H1 (cell line): Measurements from ENCODE around the gene OR2H1. TPM values are rescaled to one million over a fixed set of nuclear protein-coding genes. Genes with fewer than 3 reads are reported as not detected.

ENCODE experiments used
- CTCF ChIA-PET: fragments of 300-600 bp; sonication (Branson Sonifier 250); formaldehyde crosslinking; loops from one replicate; lab custom pipeline; 2021; ENCODE audit not compliant: partially characterized antibody; lab: Charles Lee
- POLR2A ChIA-PET: fragments of 300-600 bp; sonication (Branson Sonifier 250); formaldehyde crosslinking; loops from one replicate; lab custom pipeline; 2021; ENCODE audit warnings: inconsistent platforms; ENCODE audit not compliant: partially characterized antibody; lab: Charles Lee
- DNase-seq, 2 experiments: peaks; one replicate each; pipeline versions ENCODE4 v3.0.0 to v3.0.0-alpha.2; 2010 to 2022; ENCODE audit warnings: low spot score in 2 of 2, low read depth in 1 of 2, mixed read lengths in 1 of 2
- FAIRE-seq: peaks from 2 replicates; lab custom pipeline; 2011; peaks lifted over from hg19 to GRCh38; lab: Jason Lieb, UNC
- H2AFZ ChIP-seq: 2 replicates; pipeline ENCODE4 v1.8.1; 2012; ENCODE audit warnings: low read length, inconsistent platforms
- H2AK5ac ChIP-seq: 2 replicates; pipeline ENCODE4 v1.6.1; 2013; ENCODE audit warnings: low read depth, low read length
- H2BK120ac ChIP-seq: replicated peaks from 2 replicates; pipeline ENCODE3; 2013; ENCODE audit warnings: low read depth, low read length, inconsistent platforms
- H2BK12ac ChIP-seq: 2 replicates; pipeline ENCODE4 v1.6.1; 2013; ENCODE audit warnings: low read depth, low read length
- H2BK15ac ChIP-seq: 2 replicates; pipeline ENCODE4 v1.6.1; 2013; ENCODE audit warnings: low read length
- H2BK20ac ChIP-seq: 2 replicates; pipeline ENCODE4 v1.6.1; 2013; ENCODE audit warnings: low read length
- H2BK5ac ChIP-seq: 2 replicates; pipeline ENCODE4 v1.6.1; 2013; ENCODE audit warnings: low read depth, low read length
- H3K14ac ChIP-seq: 2 replicates; pipeline ENCODE4 v1.6.1; 2013; ENCODE audit warnings: inconsistent platforms; ENCODE audit not compliant: insufficient read length
- H3K18ac ChIP-seq: 2 replicates; pipeline ENCODE4 v1.6.1; 2013; ENCODE audit warnings: low read length; ENCODE audit errors: extremely low read depth
- H3K23ac ChIP-seq: 2 replicates; pipeline ENCODE4 v1.6.1; 2013; ENCODE audit warnings: inconsistent platforms; ENCODE audit not compliant: insufficient read length
- H3K23me2 ChIP-seq: 2 replicates; pipeline ENCODE4 v1.6.1; 2013; ENCODE audit warnings: low read depth, low read length
- H3K27ac ChIP-seq: 2 replicates; pipeline ENCODE4 v1.6.1; 2011; ENCODE audit warnings: low read depth, low read length, inconsistent platforms
- H3K27me3 ChIP-seq, 4 experiments: replicated peaks in 1 of 4; 1 replicate in 1 of 4; 2 replicates in 3 of 4; pipeline versions ENCODE4 v1.6.1 to v1.8.1; 2011 to 2013; ENCODE audit warnings: low read length in 3 of 4, mild to moderate bottlenecking in 3 of 4, inconsistent platforms in 2 of 4, mixed read lengths in 2 of 4, moderate library complexity in 1 of 4; ENCODE audit not compliant: control insufficient read depth in 3 of 4, insufficient read depth in 3 of 4; ENCODE audit errors: extremely low read depth in 1 of 4
- H3K36me3 ChIP-seq, 4 experiments: 2 replicates each; pipeline versions ENCODE4 v1.6.1 to v1.8.1; 2011 to 2013; ENCODE audit warnings: mild to moderate bottlenecking in 4 of 4, low read length in 3 of 4, moderate library complexity in 2 of 4, control low read depth in 1 of 4, inconsistent platforms in 1 of 4; ENCODE audit not compliant: insufficient read depth in 4 of 4, control insufficient read depth in 2 of 4
- H3K4ac ChIP-seq: replicated peaks from 2 replicates; pipeline ENCODE3; 2013; ENCODE audit warnings: low read length, low read depth, mixed read lengths, inconsistent platforms; ENCODE audit not compliant: insufficient read length
- H3K4me1 ChIP-seq, 4 experiments: replicated peaks in 1 of 4; 1 replicate in 1 of 4; 2 replicates in 3 of 4; pipeline versions ENCODE4 v1.6.1 to v1.8.1; 2011 to 2013; ENCODE audit warnings: low read length in 3 of 4, inconsistent platforms in 2 of 4, mixed read lengths in 1 of 4; ENCODE audit not compliant: insufficient read depth in 4 of 4, control insufficient read depth in 3 of 4
- H3K4me2 ChIP-seq, 2 experiments: 2 replicates each; pipeline versions ENCODE4 v1.6.1 to v1.8.1; 2011 to 2013; ENCODE audit warnings: low read depth in 2 of 2, low read length in 2 of 2, control low read depth in 1 of 2, inconsistent platforms in 1 of 2, mild to moderate bottlenecking in 1 of 2; ENCODE audit not compliant: insufficient read depth in 1 of 2
- H3K4me3 ChIP-seq, 4 experiments: fragments of 200-600, 300-600 bp in 1 of 4; sonication (generic), shearing (Covaris generic), sonication (Bioruptor Twin) in 1 of 4; 2 replicates each; pipeline versions ENCODE4 v1.5.1 to v1.8.1; 2011 to 2016; ENCODE audit warnings: low read length in 4 of 4, low read depth in 3 of 4, control low read depth in 2 of 4, inconsistent platforms in 2 of 4, mild to moderate bottlenecking in 2 of 4, mixed read lengths in 1 of 4, moderate library complexity in 1 of 4; ENCODE audit not compliant: insufficient read depth in 2 of 4; ENCODE audit errors: extremely low read depth in 1 of 4
- H3K56ac ChIP-seq: replicated peaks from 2 replicates; pipeline ENCODE3; 2013; ENCODE audit warnings: low read depth, mild to moderate bottlenecking, mixed read lengths, low read length, inconsistent platforms; ENCODE audit not compliant: insufficient read length
- H3K79me1 ChIP-seq: 2 replicates; pipeline ENCODE4 v1.6.1; 2013; ENCODE audit warnings: low read depth, low read length, control low read depth
- H3K79me2 ChIP-seq, 2 experiments: 2 replicates each; pipeline versions ENCODE4 v1.6.1 to v1.8.1; 2012 to 2013; ENCODE audit warnings: low read length in 2 of 2, mild to moderate bottlenecking in 2 of 2, inconsistent platforms in 1 of 2; ENCODE audit not compliant: insufficient read depth in 2 of 2, control insufficient read depth in 1 of 2
- H3K9ac ChIP-seq, 4 experiments: replicated peaks in 1 of 4; 1 replicate in 1 of 4; 2 replicates in 3 of 4; pipeline versions ENCODE4 v1.6.1 to v1.8.1; 2011 to 2013; ENCODE audit warnings: low read depth in 3 of 4, low read length in 3 of 4, control low read depth in 2 of 4, mild to moderate bottlenecking in 2 of 4, moderate library complexity in 2 of 4, inconsistent platforms in 1 of 4; ENCODE audit errors: extremely low read depth in 1 of 4
- H3K9me3 ChIP-seq, 2 experiments: 2 replicates each; pipeline versions ENCODE4 v1.6.1 to v1.8.1; 2012 to 2013; ENCODE audit warnings: mild to moderate bottlenecking in 2 of 2, moderate library complexity in 2 of 2, control low read depth in 1 of 2, inconsistent platforms in 1 of 2, low read depth in 1 of 2, low read length in 1 of 2, mixed read lengths in 1 of 2; ENCODE audit not compliant: insufficient read depth in 2 of 2
- H4K20me1 ChIP-seq, 2 experiments: replicated peaks in 1 of 2; 2 replicates each; pipeline versions ENCODE3 to v1.8.1; 2011 to 2013; ENCODE audit warnings: inconsistent platforms in 2 of 2, low read length in 2 of 2, mild to moderate bottlenecking in 1 of 2; ENCODE audit not compliant: insufficient read depth in 2 of 2, control insufficient read depth in 1 of 2
- H4K5ac ChIP-seq: 2 replicates; pipeline ENCODE4 v1.6.1; 2013; ENCODE audit warnings: low read length, low read depth, mixed read lengths, inconsistent platforms; ENCODE audit not compliant: insufficient read length
- H4K8ac ChIP-seq: 2 replicates; pipeline ENCODE4 v1.8.0; 2013; ENCODE audit warnings: mild to moderate bottlenecking, moderate library complexity, low read length, inconsistent platforms; ENCODE audit not compliant: insufficient read depth; ENCODE audit errors: extremely low read depth
- H4K91ac ChIP-seq: replicated peaks from 2 replicates; pipeline ENCODE3; 2013; ENCODE audit warnings: low read length, mixed read lengths, inconsistent platforms; ENCODE audit not compliant: insufficient read length
- ASH2L ChIP-seq: fragments of 200-600, 300-600 bp; sonication (generic); IDR thresholded peaks from one replicate; pipeline ENCODE4 v1.7.1; 2017; ENCODE audit warnings: low read length
- CTBP2 ChIP-seq: IDR thresholded peaks from 2 replicates; pipeline ENCODE4 v1.7.0; 2011; ENCODE audit warnings: borderline replicate concordance, mild to moderate bottlenecking, moderate library complexity, mixed read lengths, low read length; ENCODE audit not compliant: insufficient read depth, insufficient read length
- EZH2 ChIP-seq: fragments of 200-600 bp; sonication (generic); IDR thresholded peaks from 2 replicates; pipeline ENCODE4 v1.7.1; 2012; ENCODE audit warnings: low read depth, mild to moderate bottlenecking, moderate library complexity, low read length, inconsistent platforms; ENCODE audit not compliant: severe bottlenecking
- GABPA ChIP-seq: IDR thresholded peaks from 2 replicates; pipeline ENCODE4 v1.6.1; 2011; ENCODE audit warnings: mild to moderate bottlenecking, low read length, moderate library complexity, borderline replicate concordance; ENCODE audit not compliant: insufficient read depth
- NANOG ChIP-seq: IDR thresholded peaks from 2 replicates; pipeline ENCODE4 v1.6.1; 2011; ENCODE audit warnings: low read length, low read depth, mild to moderate bottlenecking, inconsistent platforms; ENCODE audit not compliant: insufficient read depth, poor library complexity, severe bottlenecking
- RFX5 ChIP-seq: IDR thresholded peaks from 2 replicates; pipeline ENCODE4 v1.6.1; 2011; ENCODE audit warnings: low read depth, low read length, improper control_type of control experiment, borderline replicate concordance
- SP2 ChIP-seq: IDR thresholded peaks from 2 replicates; pipeline ENCODE4 v1.6.1; 2012; ENCODE audit warnings: mild to moderate bottlenecking, low read length, inconsistent platforms
- SP4 ChIP-seq: IDR thresholded peaks from 2 replicates; pipeline ENCODE4 v1.6.1; 2012; ENCODE audit warnings: low read length, inconsistent platforms
- WGBS, 2 experiments: shearing (Covaris generic) in 1 of 2; methylation state at CpG; one replicate each; pipeline versions ENCODE4 v1.1.6 to v1.1.7; 2013 to 2015; ENCODE audit warnings: low lambda C conversion rate in 2 of 2, mixed read lengths in 2 of 2, inconsistent platforms in 1 of 2, low coverage in 1 of 2, missing lambda C conversion rate in 1 of 2; ENCODE audit not compliant: insufficient replicate concordance in 2 of 2, insufficient coverage in 1 of 2, insufficient read length in 1 of 2; ENCODE audit errors: extremely low coverage in 1 of 2, missing lambda C conversion rate in 1 of 2; 5-methylcytosine and 5-hydroxymethylcytosine counted together
- polyA plus RNA-seq, 7 experiments: library from polyadenylated mRNA; depleted of rRNA in 3 of 7; stranded (reverse) in 5 of 7; unstranded in 2 of 7; fragments of >200 nt in 5 of 7; fragments of 200-250 nt in 2 of 7; gene quantifications; 1 replicate in 5 of 7; 2 replicates in 1 of 7; 4 replicates in 1 of 7; pipeline versions ENCODE4 v1.2.1 to v1.2.3, GENCODE V29; 2011 to 2013; ENCODE audit warnings: missing spikeins in 2 of 7, mixed read lengths in 2 of 7
- total RNA-seq: library from RNA; stranded (reverse); fragmentation: NEBNext Ultra II Directional; extraction: Animal tissue kit (Norgen Biotek cat#: 25700); gene quantifications from 2 replicates; pipeline ENCODE4 v1.2.1, GENCODE V29; 2021
- TF ChIP-seq, protein P1 (sequence below): IDR thresholded peaks from 2 replicates; pipeline ENCODE4 v1.6.1; 2012; ENCODE audit warnings: inconsistent platforms
- TF ChIP-seq, protein P2 (sequence below): IDR thresholded peaks from 2 replicates; pipeline ENCODE4 v1.6.1; 2011; ENCODE audit warnings: low read length, improper control_type of control experiment
- TF ChIP-seq, protein P3 (sequence below): IDR thresholded peaks from 2 replicates; pipeline ENCODE4 v1.6.1; 2011; ENCODE audit warnings: low read depth, mild to moderate bottlenecking, low read length; ENCODE audit not compliant: insufficient read depth

Gene OR2H1
- total and polyA plus RNA-seq, 2 of the 8 experiments (the other 6 are each of a cell fraction or from before 2014, with no cell fraction given), result not detected

DNA sequence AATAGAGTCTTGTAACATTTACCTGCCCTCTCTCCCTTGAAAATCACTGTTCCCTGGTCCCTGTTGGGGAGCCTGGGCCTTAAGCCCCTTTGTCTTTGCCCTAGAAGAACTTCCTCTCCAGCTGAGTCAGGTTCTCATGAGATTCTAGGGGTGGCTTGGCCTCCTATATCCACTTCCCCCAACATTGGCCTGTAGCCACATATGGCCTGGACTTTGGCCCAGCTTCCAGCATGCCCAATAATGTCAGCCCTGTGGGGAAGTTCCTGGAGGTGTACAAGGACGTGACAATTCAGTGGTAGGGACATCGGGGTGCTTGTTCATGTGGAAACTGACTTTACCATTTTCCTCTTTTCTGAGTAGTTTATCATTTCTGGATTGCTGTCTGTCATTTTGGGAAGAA, 48.0 kb downstream of the OR2H1 start:
- Histone ChIP-seq H3K79me1 (no peaks in the 10 kb centered on the region; the same call in 1 of the 2 replicates), H2AFZ (no peak overlapping the region), H3K9ac (no peak overlapping the region), H3K14ac (no peak overlapping the region), H2BK20ac (no peak overlapping the region), H4K20me1 (no peaks in the 10 kb centered on the region), H2AK5ac (no peak overlapping the region), H3K9me3 (no peaks in the 10 kb centered on the region), H4K91ac (no peak overlapping the region), H3K79me2 (no peaks in the 10 kb centered on the region), H3K56ac (no peak overlapping the region), H4K5ac (no peak overlapping the region), H2BK12ac (no peak overlapping the region), H3K4ac (no peak overlapping the region), H3K27ac (no peak overlapping the region), H2BK15ac (no peak overlapping the region), H3K23ac (no peak overlapping the region), H3K4me3 (no peak overlapping the region), H3K4me1 (no peaks in the 10 kb centered on the region; a peak in 1 of 7 replicates), H2BK5ac (no peak overlapping the region), H3K23me2 (no peaks in the 10 kb centered on the region), H3K27me3 (no peaks in the 10 kb centered on the region; a peak in 1 of 7 replicates), H4K8ac (no peak overlapping the region), H2BK120ac (no peak overlapping the region), H3K36me3 (no peaks in the 10 kb centered on the region), H3K18ac (no peak overlapping the region), H3K4me2 (no peak overlapping the region)
- CTCF ChIA-PET, result interaction anchor here (0.9 kb wide), 1 partner anchor 11 kb away, joined by 5 read pairs; no protein-coding TSS in a partner anchor
- 97% methylated on average over 2 of the region's 2 CpGs; no CpG with 5 or more reads in 1 of the 2 experiments for WGBS, 2 experiments
- DNase-seq, result peak in 1 of 2 experiments; percentile 8
- no peak for FAIRE-seq
- POLR2A ChIA-PET, result no interaction called here
- TF ChIP-seq, protein P1, sequence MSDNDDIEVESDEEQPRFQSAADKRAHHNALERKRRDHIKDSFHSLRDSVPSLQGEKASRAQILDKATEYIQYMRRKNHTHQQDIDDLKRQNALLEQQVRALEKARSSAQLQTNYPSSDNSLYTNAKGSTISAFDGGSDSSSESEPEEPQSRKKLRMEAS, result no peak
- TF ChIP-seq, protein P2, sequence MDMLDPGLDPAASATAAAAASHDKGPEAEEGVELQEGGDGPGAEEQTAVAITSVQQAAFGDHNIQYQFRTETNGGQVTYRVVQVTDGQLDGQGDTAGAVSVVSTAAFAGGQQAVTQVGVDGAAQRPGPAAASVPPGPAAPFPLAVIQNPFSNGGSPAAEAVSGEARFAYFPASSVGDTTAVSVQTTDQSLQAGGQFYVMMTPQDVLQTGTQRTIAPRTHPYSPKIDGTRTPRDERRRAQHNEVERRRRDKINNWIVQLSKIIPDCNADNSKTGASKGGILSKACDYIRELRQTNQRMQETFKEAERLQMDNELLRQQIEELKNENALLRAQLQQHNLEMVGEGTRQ, result no peak
- TF ChIP-seq RFX5 (no peak), GABPA (no peak), SP2 (no peak), NANOG (no peak), EZH2 (no peak), CTBP2 (no peak), SP4 (no peak), ASH2L (no peak)
- TF ChIP-seq, protein P3, sequence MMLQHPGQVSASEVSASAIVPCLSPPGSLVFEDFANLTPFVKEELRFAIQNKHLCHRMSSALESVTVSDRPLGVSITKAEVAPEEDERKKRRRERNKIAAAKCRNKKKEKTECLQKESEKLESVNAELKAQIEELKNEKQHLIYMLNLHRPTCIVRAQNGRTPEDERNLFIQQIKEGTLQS, result no peak
